ENCODE data around the gene DYRK1A. TPM values are rescaled to one million over a fixed set of nuclear protein-coding genes. Genes with fewer than 3 reads are reported as not detected.

Gene DYRK1A
- total RNA-seq, 1 donor from 2014 or later = 108 TPM

- Histone ChIP-seq H4K20me1 (ENCODE audit: low read depth) (peaks cover 64% of the 10 kb centered on the region), H3K4me2 (no peak overlapping the region), H3K27ac (no peak overlapping the region), H3K4me3 (no peak overlapping the region), H3F3A (ENCODE audit: low read depth) (peaks cover 6% of the 10 kb centered on the region), H2AFZ (replicated peaks) (no peak overlapping the region), H3K36me3 (peaks cover 21% of the 10 kb centered on the region), H3K27me3 (no peaks in the 10 kb centered on the region), H3K4me1 (no peaks in the 10 kb centered on the region), H3K9me3 (ENCODE audit: low read depth) (peaks cover 3% of the 10 kb centered on the region), H3K9ac (no peak overlapping the region), H3K79me2 (ENCODE audit: low read depth) (peaks cover 98% of the 10 kb centered on the region)
- no peaks in the 10 kb centered on the region for H3K4me1 Mint-ChIP-seq
- peaks cover 62% of the 10 kb centered on the region for H3K36me3 Mint-ChIP-seq
- H3K4me3 Mint-ChIP-seq = no peak overlapping the region
- H3K9me3 Mint-ChIP-seq = peaks cover 14% of the 10 kb centered on the region
- TF ChIP-seq EZH2 (IDR thresholded peaks at IDR 0.05) = no peak
- no peak for TF ChIP-seq EZH2phosphoT487 (IDR thresholded peaks at IDR 0.05)
- TF ChIP-seq, protein P1, sequence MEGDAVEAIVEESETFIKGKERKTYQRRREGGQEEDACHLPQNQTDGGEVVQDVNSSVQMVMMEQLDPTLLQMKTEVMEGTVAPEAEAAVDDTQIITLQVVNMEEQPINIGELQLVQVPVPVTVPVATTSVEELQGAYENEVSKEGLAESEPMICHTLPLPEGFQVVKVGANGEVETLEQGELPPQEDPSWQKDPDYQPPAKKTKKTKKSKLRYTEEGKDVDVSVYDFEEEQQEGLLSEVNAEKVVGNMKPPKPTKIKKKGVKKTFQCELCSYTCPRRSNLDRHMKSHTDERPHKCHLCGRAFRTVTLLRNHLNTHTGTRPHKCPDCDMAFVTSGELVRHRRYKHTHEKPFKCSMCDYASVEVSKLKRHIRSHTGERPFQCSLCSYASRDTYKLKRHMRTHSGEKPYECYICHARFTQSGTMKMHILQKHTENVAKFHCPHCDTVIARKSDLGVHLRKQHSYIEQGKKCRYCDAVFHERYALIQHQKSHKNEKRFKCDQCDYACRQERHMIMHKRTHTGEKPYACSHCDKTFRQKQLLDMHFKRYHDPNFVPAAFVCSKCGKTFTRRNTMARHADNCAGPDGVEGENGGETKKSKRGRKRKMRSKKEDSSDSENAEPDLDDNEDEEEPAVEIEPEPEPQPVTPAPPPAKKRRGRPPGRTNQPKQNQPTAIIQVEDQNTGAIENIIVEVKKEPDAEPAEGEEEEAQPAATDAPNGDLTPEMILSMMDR (IDR thresholded peaks at IDR 0.05) = no peak
- no peak for DNase-seq (ENCODE audit: low spot score)
- peaks cover 2% of the 10 kb centered on the region for H3K27me3 Mint-ChIP-seq (ENCODE audit: insufficient read depth, low read depth)
- no peak overlapping the region for H3K27ac Mint-ChIP-seq
Measured at GRCh38 chr21:37425001-37425400, 58.4 kb downstream of the DYRK1A start.

DNA sequence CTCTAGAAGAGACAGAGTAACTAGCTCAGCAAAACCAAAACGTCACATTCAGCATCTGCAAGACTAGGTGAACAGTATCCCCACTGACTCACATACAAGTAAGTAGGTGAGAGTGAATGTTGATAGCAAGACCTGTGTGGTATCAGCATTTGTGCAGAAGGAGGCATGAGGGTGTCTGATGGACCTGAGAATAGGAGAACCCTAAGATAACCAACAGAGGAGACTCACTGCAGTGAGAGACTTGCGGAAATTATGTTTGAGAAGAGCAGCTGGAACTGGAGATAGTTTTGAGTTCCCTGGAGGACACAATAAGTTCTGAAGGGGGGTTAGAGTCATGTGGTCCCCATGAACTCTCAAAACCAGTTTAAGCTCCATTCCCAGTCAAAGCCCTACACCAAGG is 59.1 kb downstream of the DYRK1A start:
- Histone ChIP-seq H3K4me1 (peaks cover 6% of the 10 kb centered on the region), H3K9ac (no peak overlapping the region), H4K20me1 (ENCODE audit: low read depth) (peaks cover 64% of the 10 kb centered on the region), H3K79me2 (ENCODE audit: low read depth) (peaks cover 98% of the 10 kb centered on the region), H3K4me3 (no peak overlapping the region), H3K36me3 (peaks cover 21% of the 10 kb centered on the region), H3F3A (ENCODE audit: low read depth) (peaks cover 6% of the 10 kb centered on the region), H3K4me2 (no peak overlapping the region), H3K9me3 (ENCODE audit: low read depth) (peaks cover 3% of the 10 kb centered on the region), H3K27me3 (no peaks in the 10 kb centered on the region), H3K27ac (no peak overlapping the region), H2AFZ (replicated peaks) (no peak overlapping the region)
- H3K27me3 Mint-ChIP-seq (ENCODE audit: insufficient read depth, low read depth) = peaks cover 4% of the 10 kb centered on the region
- H3K27ac Mint-ChIP-seq = no peak overlapping the region
- DNase-seq (ENCODE audit: low spot score) = no peak
- peaks cover 13% of the 10 kb centered on the region for H3K9me3 Mint-ChIP-seq
- H3K4me3 Mint-ChIP-seq = no peak overlapping the region
- TF ChIP-seq EZH2phosphoT487 (IDR thresholded peaks at IDR 0.05) (no peak), EZH2 (IDR thresholded peaks at IDR 0.05) (no peak)
- TF ChIP-seq, protein P1 (IDR thresholded peaks at IDR 0.05) = no peak
- H3K36me3 Mint-ChIP-seq = peaks cover 63% of the 10 kb centered on the region
- H3K4me1 Mint-ChIP-seq = no peaks in the 10 kb centered on the region

DNA sequence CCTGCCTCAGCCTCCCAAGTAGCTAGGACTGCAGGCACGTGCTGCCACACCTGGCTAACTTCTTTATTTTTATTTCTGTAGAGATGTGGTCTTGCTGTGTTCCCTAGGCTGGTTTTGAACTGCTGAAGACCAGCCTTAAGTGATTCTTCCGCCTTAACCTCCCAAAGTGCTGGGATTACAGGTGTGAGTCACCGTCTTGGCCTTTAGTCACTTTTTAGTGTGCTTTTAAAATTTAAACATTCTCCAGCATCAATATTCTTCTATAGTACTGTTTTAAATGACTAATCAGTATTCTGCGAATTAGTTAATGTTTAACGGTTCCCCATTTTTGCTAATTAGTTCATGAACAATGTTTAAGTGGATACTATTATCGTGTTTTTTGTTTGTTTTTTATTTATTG is 60.6 kb downstream of the DYRK1A start:
- Histone ChIP-seq H4K20me1 (ENCODE audit: low read depth) (peaks cover 64% of the 10 kb centered on the region), H3K4me2 (no peak overlapping the region), H3K4me3 (no peak overlapping the region), H3K36me3 (peaks cover 22% of the 10 kb centered on the region), H2AFZ (replicated peaks) (no peak overlapping the region), H3K9me3 (ENCODE audit: low read depth) (peaks cover 3% of the 10 kb centered on the region), H3K79me2 (ENCODE audit: low read depth) (peaks cover 98% of the 10 kb centered on the region), H3K4me1 (peaks cover 6% of the 10 kb centered on the region), H3K9ac (no peak overlapping the region), H3K27me3 (no peaks in the 10 kb centered on the region), H3F3A (ENCODE audit: low read depth) (peaks cover 6% of the 10 kb centered on the region), H3K27ac (no peak overlapping the region)
- no peak overlapping the region for H3K27ac Mint-ChIP-seq
- H3K4me1 Mint-ChIP-seq = no peaks in the 10 kb centered on the region
- peaks cover 5% of the 10 kb centered on the region for H3K27me3 Mint-ChIP-seq (ENCODE audit: insufficient read depth, low read depth)
- H3K9me3 Mint-ChIP-seq = peaks cover 14% of the 10 kb centered on the region
- TF ChIP-seq EZH2 (IDR thresholded peaks at IDR 0.05) = no peak
- TF ChIP-seq, protein P1 (IDR thresholded peaks at IDR 0.05) = no peak
- TF ChIP-seq EZH2phosphoT487 (IDR thresholded peaks at IDR 0.05) = no peak
- DNase-seq (ENCODE audit: low spot score) = no peak
- H3K36me3 Mint-ChIP-seq = peaks cover 72% of the 10 kb centered on the region
- H3K4me3 Mint-ChIP-seq = no peak overlapping the region

Measured in neural progenitor cell (in vitro differentiated cells).